Activated T-helper 2 cell treated with anti-CD3 and anti-CD28 coated beads, Interferon-gamma antibody, Interleukin-2, Interleukin-4, amounts not matched to agents 10 μg/mL and 5 μg/mL and 100 μg/mL, durations not matched to agents 14 hours and 24 hours and 36 hours (primary cell): ENCODE results near the gene SIRT2. TPM values are rescaled to one million over a fixed set of nuclear protein-coding genes. Genes with fewer than 3 reads are reported as not detected.
"Not testable (repeated sequence)": the region's sequence is repeated elsewhere in the genome, so short reads cannot be mapped to it uniquely, and the experiment has no call there.

Experiments used
- DNase-seq: peaks from one replicate; pipeline ENCODE4 v3.0.0; 2021; ENCODE audit warnings: low spot score
- H3K27ac Mint-ChIP-seq: one replicate; pipeline ENCODE4 v1.8.0; 2021; ENCODE audit warnings: mixed read lengths
- H3K27me3 Mint-ChIP-seq: one replicate; pipeline ENCODE4 v1.8.0; 2021; ENCODE audit warnings: low read depth, mixed read lengths
- H3K36me3 Mint-ChIP-seq: one replicate; pipeline ENCODE4 v1.8.0; 2021; ENCODE audit warnings: low read depth, mixed read lengths
- H3K4me1 Mint-ChIP-seq: one replicate; pipeline ENCODE4 v1.8.0; 2021; ENCODE audit warnings: low read depth, mixed read lengths
- H3K4me3 Mint-ChIP-seq: one replicate; pipeline ENCODE4 v1.8.0; 2021; ENCODE audit warnings: low read depth, mild to moderate bottlenecking, moderate library complexity, mixed read lengths
- H3K9me3 Mint-ChIP-seq: one replicate; pipeline ENCODE4 v1.8.0; 2021; ENCODE audit warnings: mixed read lengths
- intact Hi-C: fragments of 100-400 bp; cut with micrococcal nuclease; formaldehyde crosslinking; loops from one replicate; pipeline ENCODE4 v1.15.1; 2023
- total RNA-seq: library from RNA; stranded (reverse); gene quantifications from 2 replicates; pipeline ENCODE4 v1.2.3, GENCODE V29; 2022

SIRT2 gene
- total RNA-seq, 1 donor from 2014 or later = 29.0 TPM

GRCh38 chr19:38900743-38901190 lies 1.3 kb upstream of the SIRT2 start:
- Mint-ChIP-seq H3K4me3 (peak overlapping the region; percentile 89), H3K9me3 (no peaks in the 10 kb centered on the region), H3K36me3 (peaks cover 33% of the 10 kb centered on the region), H3K27me3 (no peaks in the 10 kb centered on the region), H3K4me1 (peaks cover 15% of the 10 kb centered on the region), H3K27ac (peak overlapping the region; percentile 63)
- intact Hi-C loops = no loop called here
- no peak for DNase-seq

- peaks cover 30% of the 10 kb centered on the region for H3K36me3 Mint-ChIP-seq
- H3K27me3 Mint-ChIP-seq = no peaks in the 10 kb centered on the region
- peak overlapping the region; percentile 89 for H3K4me3 Mint-ChIP-seq
- no peaks in the 10 kb centered on the region for H3K9me3 Mint-ChIP-seq
- H3K4me1 Mint-ChIP-seq = peaks cover 15% of the 10 kb centered on the region
- intact Hi-C loops = no loop called here
- H3K27ac Mint-ChIP-seq = peak overlapping the region; percentile 79
- no peak for DNase-seq
Observed at GRCh38 chr19:38900202-38900629, 798 bp upstream of the SIRT2 start.

GRCh38 chr19:38898788-38899446 lies 501 bp downstream of the SIRT2 start:
- peaks cover 19% of the 10 kb centered on the region for H3K36me3 Mint-ChIP-seq
- peak overlapping the region; percentile 85 for H3K27ac Mint-ChIP-seq
- peaks cover 13% of the 10 kb centered on the region for H3K4me1 Mint-ChIP-seq
- H3K27me3 Mint-ChIP-seq = no peaks in the 10 kb centered on the region
- no peaks in the 10 kb centered on the region for H3K9me3 Mint-ChIP-seq
- intact Hi-C loops = loop anchor here (1.0 kb wide), 3 partner anchors 31 to 68 kb away; partner anchors contain the start of genes ECH1, MRPS12 and SARS2
- DNase-seq = no peak
- H3K4me3 Mint-ChIP-seq = peak overlapping the region; percentile 90

GRCh38 chr19:38894968-38895367 lies 4.5 kb downstream of the SIRT2 start:
- no peak for DNase-seq
- no peaks in the 10 kb centered on the region for H3K36me3 Mint-ChIP-seq
- no peak overlapping the region for H3K4me3 Mint-ChIP-seq
- intact Hi-C loops = no loop called here
- no peaks in the 10 kb centered on the region for H3K27me3 Mint-ChIP-seq
- H3K27ac Mint-ChIP-seq = no peak overlapping the region
- no peaks in the 10 kb centered on the region for H3K9me3 Mint-ChIP-seq
- peaks cover 9% of the 10 kb centered on the region for H3K4me1 Mint-ChIP-seq

- no peaks in the 10 kb centered on the region for H3K27me3 Mint-ChIP-seq
- H3K4me3 Mint-ChIP-seq = no peak overlapping the region
- peaks cover 4% of the 10 kb centered on the region for H3K36me3 Mint-ChIP-seq
- no peak overlapping the region for H3K27ac Mint-ChIP-seq
- peaks cover 3% of the 10 kb centered on the region for H3K4me1 Mint-ChIP-seq
- no peaks in the 10 kb centered on the region for H3K9me3 Mint-ChIP-seq
- no peak for DNase-seq
- intact Hi-C loops = no loop called here
Observed at GRCh38 chr19:38893341-38893771, 6.1 kb downstream of the SIRT2 start.

GRCh38 chr19:38892841-38893240 lies 6.6 kb downstream of the SIRT2 start:
- Mint-ChIP-seq H3K4me1 (no peaks in the 10 kb centered on the region), H3K27me3 (no peaks in the 10 kb centered on the region)
- DNase-seq = no peak

GRCh38 chr19:38891771-38892170 lies 7.6 kb downstream of the SIRT2 start:
- H3K4me3 Mint-ChIP-seq = no peak overlapping the region
- peaks cover 4% of the 10 kb centered on the region for H3K36me3 Mint-ChIP-seq
- H3K27me3 Mint-ChIP-seq = no peaks in the 10 kb centered on the region
- no peaks in the 10 kb centered on the region for H3K4me1 Mint-ChIP-seq
- no peaks in the 10 kb centered on the region for H3K9me3 Mint-ChIP-seq
- DNase-seq = no peak
- intact Hi-C loops = no loop called here
- H3K27ac Mint-ChIP-seq = no peak overlapping the region

More at GRCh38 chr19:38892841-38893240, 6.6 kb downstream of the SIRT2 start:
- Mint-ChIP-seq H3K9me3 (no peaks in the 10 kb centered on the region), H3K27ac (no peak overlapping the region), H3K36me3 (peaks cover 4% of the 10 kb centered on the region), H3K4me3 (no peak overlapping the region)
- intact Hi-C loops = no loop called here

GRCh38 chr19:38890686-38891085 lies 8.7 kb downstream of the SIRT2 start:
- intact Hi-C loops = no loop called here
- H3K27me3 Mint-ChIP-seq = no peaks in the 10 kb centered on the region
- peaks cover 4% of the 10 kb centered on the region for H3K36me3 Mint-ChIP-seq
- no peak overlapping the region for H3K27ac Mint-ChIP-seq
- DNase-seq = no peak
- no peaks in the 10 kb centered on the region for H3K4me1 Mint-ChIP-seq
- H3K9me3 Mint-ChIP-seq = no peaks in the 10 kb centered on the region
- H3K4me3 Mint-ChIP-seq = no peak overlapping the region

- H3K27me3 Mint-ChIP-seq = no peaks in the 10 kb centered on the region
- intact Hi-C loops = no loop called here
- H3K36me3 Mint-ChIP-seq = peaks cover 4% of the 10 kb centered on the region
- no peak overlapping the region for H3K4me3 Mint-ChIP-seq
- no peaks in the 10 kb centered on the region for H3K4me1 Mint-ChIP-seq
- H3K9me3 Mint-ChIP-seq = no peaks in the 10 kb centered on the region
- no peak for DNase-seq
- no peak overlapping the region for H3K27ac Mint-ChIP-seq
Observed at GRCh38 chr19:38889803-38890202, 9.6 kb downstream of the SIRT2 start.

GRCh38 chr19:38888876-38889275 lies 10.5 kb downstream of the SIRT2 start:
- H3K36me3 Mint-ChIP-seq = peaks cover 4% of the 10 kb centered on the region
- H3K4me1 Mint-ChIP-seq = no peaks in the 10 kb centered on the region
- H3K27ac Mint-ChIP-seq = no peak overlapping the region
- DNase-seq = no peak
- no peaks in the 10 kb centered on the region for H3K27me3 Mint-ChIP-seq
- intact Hi-C loops = no loop called here
- H3K4me3 Mint-ChIP-seq = no peak overlapping the region
- H3K9me3 Mint-ChIP-seq = no peaks in the 10 kb centered on the region

- H3K4me1 Mint-ChIP-seq, H3K27me3 Mint-ChIP-seq, intact Hi-C loops, H3K27ac Mint-ChIP-seq, H3K4me3 Mint-ChIP-seq, H3K9me3 Mint-ChIP-seq, DNase-seq: not testable (repeated sequence)
- peaks cover 11% of the 10 kb centered on the region for H3K36me3 Mint-ChIP-seq
Observed at GRCh38 chr19:38884691-38885090, 14.7 kb downstream of the SIRT2 start.

- no peaks in the 10 kb centered on the region for H3K9me3 Mint-ChIP-seq
- intact Hi-C loops = no loop called here
- peaks cover 5% of the 10 kb centered on the region for H3K4me1 Mint-ChIP-seq
- peak overlapping the region; percentile 9 for H3K27ac Mint-ChIP-seq
- no peaks in the 10 kb centered on the region for H3K27me3 Mint-ChIP-seq
- peaks cover 7% of the 10 kb centered on the region for H3K36me3 Mint-ChIP-seq
- DNase-seq = no peak
- H3K4me3 Mint-ChIP-seq = no peak overlapping the region
Observed at GRCh38 chr19:38883286-38883685, 16.1 kb downstream of the SIRT2 start.

- Mint-ChIP-seq H3K27ac (peak overlapping the region; percentile 33), H3K4me3 (no peak overlapping the region), H3K4me1 (peaks cover 18% of the 10 kb centered on the region), H3K27me3 (no peaks in the 10 kb centered on the region), H3K36me3 (peaks cover 14% of the 10 kb centered on the region), H3K9me3 (no peaks in the 10 kb centered on the region)
- intact Hi-C loops = no loop called here
- DNase-seq = no peak
Observed at GRCh38 chr19:38880882-38881609, 18.4 kb downstream of the SIRT2 start.
